ENCODE measurements around the gene GINS2. TPM values are rescaled to one million over a fixed set of nuclear protein-coding genes. Genes with fewer than 3 reads are reported as not detected.

GINS2 gene
- total RNA-seq, 6 experiments from 2014 or later, result 11.8 to 24.6 (median 21.0) TPM

- TF ChIP-seq CTCF (IDR thresholded peaks at IDR 0.05), result no peak
- H3K27me3 Mint-ChIP-seq (ENCODE audit: insufficient read depth), result peaks cover 3% of the 10 kb centered on the region
- H3K36me3 Mint-ChIP-seq (ENCODE audit: low read depth), result peaks cover 33% of the 10 kb centered on the region
- no peaks in the 10 kb centered on the region; the same call in 1 of the 2 replicates for H3K9me3 Mint-ChIP-seq
- peaks cover 23% of the 10 kb centered on the region for H3K4me1 Mint-ChIP-seq (ENCODE audit: low read depth)
- peak; percentile 40 for DNase-seq
- H3K4me3 Mint-ChIP-seq, result no peak overlapping the region; the same call in 1 of the 2 replicates
- peak overlapping the region; percentile 79; the same call in 1 of the 2 replicates for H3K27ac Mint-ChIP-seq
These were observed 15.0 kb downstream of the GINS2 start for GRCh38 chr16:85673529-85674417.

- peaks cover 23% of the 10 kb centered on the region for H3K4me1 Mint-ChIP-seq (ENCODE audit: low read depth)
- no peak for DNase-seq
- H3K36me3 Mint-ChIP-seq (ENCODE audit: low read depth), result peaks cover 46% of the 10 kb centered on the region
- TF ChIP-seq CTCF (IDR thresholded peaks at IDR 0.05), result no peak
- H3K9me3 Mint-ChIP-seq, result no peaks in the 10 kb centered on the region; the same call in 1 of the 2 replicates
- peaks cover 7% of the 10 kb centered on the region for H3K27me3 Mint-ChIP-seq (ENCODE audit: insufficient read depth)
- peak overlapping the region; percentile 54; the same call in 1 of the 2 replicates for H3K4me3 Mint-ChIP-seq
- H3K27ac Mint-ChIP-seq, result no peak overlapping the region
These were observed 17.9 kb downstream of the GINS2 start for GRCh38 chr16:85670840-85671239.

- no peak for TF ChIP-seq CTCF (IDR thresholded peaks at IDR 0.05)
- H3K27ac Mint-ChIP-seq, result no peak overlapping the region
- H3K36me3 Mint-ChIP-seq (ENCODE audit: low read depth), result peaks cover 52% of the 10 kb centered on the region
- DNase-seq, result no peak
- H3K27me3 Mint-ChIP-seq (ENCODE audit: insufficient read depth), result peaks cover 8% of the 10 kb centered on the region
- no peaks in the 10 kb centered on the region for H3K9me3 Mint-ChIP-seq
- no peak overlapping the region for H3K4me3 Mint-ChIP-seq
- H3K4me1 Mint-ChIP-seq (ENCODE audit: low read depth), result peaks cover 6% of the 10 kb centered on the region; the same call in 1 of the 2 replicates
These were observed 19.9 kb downstream of the GINS2 start for GRCh38 chr16:85668676-85669424.

- DNase-seq, result no peak
- H3K4me1 Mint-ChIP-seq (ENCODE audit: low read depth), result no peaks in the 10 kb centered on the region
- peaks cover 10% of the 10 kb centered on the region for H3K27me3 Mint-ChIP-seq (ENCODE audit: insufficient read depth)
- no peaks in the 10 kb centered on the region for H3K9me3 Mint-ChIP-seq
- H3K4me3 Mint-ChIP-seq, result no peak overlapping the region
- H3K36me3 Mint-ChIP-seq (ENCODE audit: low read depth), result peaks cover 52% of the 10 kb centered on the region
- no peak overlapping the region for H3K27ac Mint-ChIP-seq
- no peak for TF ChIP-seq CTCF (IDR thresholded peaks at IDR 0.05)
These were observed 20.8 kb downstream of the GINS2 start for GRCh38 chr16:85667841-85668413.

- Mint-ChIP-seq H3K27ac (no peak overlapping the region), H3K27me3 (ENCODE audit: insufficient read depth) (peaks cover 10% of the 10 kb centered on the region), H3K4me3 (no peak overlapping the region; the same call in 1 of the 2 replicates), H3K4me1 (ENCODE audit: low read depth) (no peaks in the 10 kb centered on the region), H3K9me3 (no peaks in the 10 kb centered on the region), H3K36me3 (ENCODE audit: low read depth) (peaks cover 47% of the 10 kb centered on the region)
- TF ChIP-seq CTCF (IDR thresholded peaks at IDR 0.05), result no peak
- no peak for DNase-seq
These were observed 21.5 kb downstream of the GINS2 start for GRCh38 chr16:85667261-85667660.
